Measurements from ENCODE around the gene PCBD1.
A peak's percentile ranks its signal among the peaks of the same experiment; 100 is the strongest.

Gene PCBD1

DNA sequence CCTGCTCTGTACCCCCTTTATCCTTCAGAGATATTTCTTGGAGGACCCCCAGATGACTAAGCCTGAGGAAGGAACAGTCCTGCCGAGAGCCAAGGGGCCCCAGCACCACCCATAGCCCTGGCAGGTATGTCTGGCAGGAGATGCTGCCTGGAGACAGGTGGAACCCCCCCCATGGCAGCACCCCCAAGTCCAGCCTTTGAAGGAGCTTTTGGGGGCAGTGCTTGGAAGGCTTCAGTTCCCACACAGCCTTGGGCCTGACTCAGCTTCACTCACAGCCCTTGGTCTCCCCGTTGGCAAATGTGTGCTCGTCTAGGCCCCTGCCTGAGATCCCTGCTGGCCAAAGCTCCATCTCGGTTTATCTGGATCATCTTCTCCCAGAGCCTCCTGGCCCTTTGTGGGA, 23.0 kb upstream of the PCBD1 start:
- TF ChIP-seq, protein P1, sequence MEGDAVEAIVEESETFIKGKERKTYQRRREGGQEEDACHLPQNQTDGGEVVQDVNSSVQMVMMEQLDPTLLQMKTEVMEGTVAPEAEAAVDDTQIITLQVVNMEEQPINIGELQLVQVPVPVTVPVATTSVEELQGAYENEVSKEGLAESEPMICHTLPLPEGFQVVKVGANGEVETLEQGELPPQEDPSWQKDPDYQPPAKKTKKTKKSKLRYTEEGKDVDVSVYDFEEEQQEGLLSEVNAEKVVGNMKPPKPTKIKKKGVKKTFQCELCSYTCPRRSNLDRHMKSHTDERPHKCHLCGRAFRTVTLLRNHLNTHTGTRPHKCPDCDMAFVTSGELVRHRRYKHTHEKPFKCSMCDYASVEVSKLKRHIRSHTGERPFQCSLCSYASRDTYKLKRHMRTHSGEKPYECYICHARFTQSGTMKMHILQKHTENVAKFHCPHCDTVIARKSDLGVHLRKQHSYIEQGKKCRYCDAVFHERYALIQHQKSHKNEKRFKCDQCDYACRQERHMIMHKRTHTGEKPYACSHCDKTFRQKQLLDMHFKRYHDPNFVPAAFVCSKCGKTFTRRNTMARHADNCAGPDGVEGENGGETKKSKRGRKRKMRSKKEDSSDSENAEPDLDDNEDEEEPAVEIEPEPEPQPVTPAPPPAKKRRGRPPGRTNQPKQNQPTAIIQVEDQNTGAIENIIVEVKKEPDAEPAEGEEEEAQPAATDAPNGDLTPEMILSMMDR (IDR thresholded peaks at IDR 0.05; ENCODE audit: poor library complexity, severe bottlenecking) = no peak
- no peaks in the 10 kb centered on the region for H3K9me3 ChIP-seq (ENCODE audit: severe bottlenecking)
- no peak for ATAC-seq (ENCODE audit: low read depth)
- H3K4me3 ChIP-seq (ENCODE audit: severe bottlenecking) = no peak overlapping the region
- DNase-seq (ENCODE audit: low spot score) = peak; percentile 25
- no peaks in the 10 kb centered on the region for H3K27me3 ChIP-seq (ENCODE audit: insufficient read depth, poor library complexity, severe bottlenecking)
- H3K36me3 ChIP-seq (ENCODE audit: low read depth) = no peaks in the 10 kb centered on the region
- H3K27ac ChIP-seq (ENCODE audit: poor library complexity, severe bottlenecking) = no peak overlapping the region
- H3K4me1 ChIP-seq (ENCODE audit: insufficient read depth, poor library complexity, severe bottlenecking) = no peaks in the 10 kb centered on the region

GRCh38 chr10:70910486-70911341, 22.3 kb upstream of the PCBD1 start:
- H3K27ac ChIP-seq (ENCODE audit: poor library complexity, severe bottlenecking) = no peak overlapping the region
- no peak for ATAC-seq (ENCODE audit: low read depth)
- no peak overlapping the region for H3K4me3 ChIP-seq (ENCODE audit: severe bottlenecking)
- no peaks in the 10 kb centered on the region for H3K27me3 ChIP-seq (ENCODE audit: insufficient read depth, poor library complexity, severe bottlenecking)
- TF ChIP-seq, protein P1 (IDR thresholded peaks at IDR 0.05; ENCODE audit: poor library complexity, severe bottlenecking) = no peak
- peak; percentile 46 for DNase-seq (ENCODE audit: low spot score)
- no peaks in the 10 kb centered on the region for H3K9me3 ChIP-seq (ENCODE audit: severe bottlenecking)
- H3K36me3 ChIP-seq (ENCODE audit: low read depth) = no peaks in the 10 kb centered on the region
- no peaks in the 10 kb centered on the region for H3K4me1 ChIP-seq (ENCODE audit: insufficient read depth, poor library complexity, severe bottlenecking)

- Histone ChIP-seq H3K4me3 (ENCODE audit: severe bottlenecking) (no peak overlapping the region), H3K9me3 (ENCODE audit: severe bottlenecking) (no peaks in the 10 kb centered on the region), H3K4me1 (ENCODE audit: insufficient read depth, poor library complexity, severe bottlenecking) (no peaks in the 10 kb centered on the region), H3K27ac (ENCODE audit: poor library complexity, severe bottlenecking) (no peak overlapping the region), H3K27me3 (ENCODE audit: insufficient read depth, poor library complexity, severe bottlenecking) (no peaks in the 10 kb centered on the region), H3K36me3 (ENCODE audit: low read depth) (no peaks in the 10 kb centered on the region)
- DNase-seq (ENCODE audit: low spot score) (peak; percentile 27), ATAC-seq (ENCODE audit: low read depth) (no peak)
- TF ChIP-seq, protein P1 (IDR thresholded peaks at IDR 0.05; ENCODE audit: poor library complexity, severe bottlenecking) = no peak
Observed at GRCh38 chr10:70909326-70909935, 21.1 kb upstream of the PCBD1 start.

- DNase-seq (ENCODE audit: low spot score) = peak; percentile 11
- Histone ChIP-seq H3K27ac (ENCODE audit: poor library complexity, severe bottlenecking) (no peak overlapping the region), H3K36me3 (ENCODE audit: low read depth) (no peaks in the 10 kb centered on the region), H3K4me3 (ENCODE audit: severe bottlenecking) (no peak overlapping the region), H3K27me3 (ENCODE audit: insufficient read depth, poor library complexity, severe bottlenecking) (no peaks in the 10 kb centered on the region), H3K4me1 (ENCODE audit: insufficient read depth, poor library complexity, severe bottlenecking) (no peaks in the 10 kb centered on the region), H3K9me3 (ENCODE audit: severe bottlenecking) (no peaks in the 10 kb centered on the region)
- TF ChIP-seq, protein P1 (IDR thresholded peaks at IDR 0.05; ENCODE audit: poor library complexity, severe bottlenecking) = no peak
- ATAC-seq (ENCODE audit: low read depth) = no peak
Observed at GRCh38 chr10:70908406-70909296, 20.3 kb upstream of the PCBD1 start.

Data from RWPE2 (cell line).